Ovary (tissue), 9 donors: ENCODE measurements around the gene SNX13. TPM values are rescaled to one million over a fixed set of nuclear protein-coding genes. Genes with fewer than 3 reads are reported as not detected.

ENCODE experiments used
- DNase-seq, 5 donors: peaks; one replicate each; pipeline ENCODE4 v3.0.0-alpha.2; 2019 to 2020
- H3K27ac ChIP-seq, 2 donors: fragments of 200-600 bp; one replicate each; pipeline versions ENCODE4 v1.5.1 to v1.8.0; 2019 to 2022
- H3K27me3 ChIP-seq: fragments of 200-600 bp; one replicate; pipeline ENCODE4 v1.8.0; 2022
- H3K36me3 ChIP-seq: fragments of 200-600 bp; sonication (generic); one replicate; pipeline ENCODE4 v1.5.1; 2019
- H3K4me1 ChIP-seq: one replicate; pipeline ENCODE4 v1.8.1; 2013; ENCODE audit warnings: mild to moderate bottlenecking, moderate library complexity; ENCODE audit not compliant: insufficient read depth
- H3K4me3 ChIP-seq: fragments of 200-600 bp; sonication (generic); one replicate; pipeline ENCODE4 v1.5.1; 2017
- H3K9me3 ChIP-seq, 2 donors: fragments of 200-600 bp in 1 of 2; sonication (generic) in 1 of 2; one replicate each; pipeline versions ENCODE4 v1.5.1 to v1.8.1; 2013 to 2019; ENCODE audit warnings: mild to moderate bottlenecking in 1 of 2, moderate library complexity in 1 of 2
- EP300 ChIP-seq: sonication (generic); formaldehyde crosslinking; IDR thresholded peaks from one replicate; pipeline ENCODE4 v1.6.1; 2017; ENCODE audit warnings: antibody characterized with exemption
- POLR2A ChIP-seq: fragments of 450-650 bp; IDR thresholded peaks from one replicate; pipeline ENCODE4 v1.6.1; 2017; ENCODE audit warnings: antibody characterized with exemption, mild to moderate bottlenecking, moderate library complexity
- WGBS, 3 donors: extraction: QIAGEN DNeasy Blood & Tissue Kit in 1 of 3; methylation state at CpG; one replicate each; pipeline versions ENCODE4 v1.1.5 to v1.1.7; 2013 to 2017; 5-methylcytosine and 5-hydroxymethylcytosine counted together
- intact Hi-C, 4 donors: fragments of 100-400 bp; cut with DNase I; formaldehyde crosslinking; loops; one replicate each; pipeline versions ENCODE4 v1.11.0 to v1.15.1; 2022 to 2023
- polyA plus RNA-seq, 2 donors: library from polyadenylated mRNA; stranded (reverse); fragments of 200-250 nt in 1 of 2; fragments of 350-450 nt in 1 of 2; fragmentation: Illumina TruSeq in 1 of 2; extraction: RNeasy Lipid Tissue Mini Kit (QIAGEN cat#74804) in 1 of 2; gene quantifications; one replicate each; pipeline ENCODE4 v1.2.3, GENCODE V29; 2013 to 2014
- total RNA-seq, 7 donors: library from RNA; depleted of rRNA in 2 of 7; stranded (reverse); fragments of >200 nt in 2 of 7; fragmentation: NEBNext Ultra II Directional in 3 of 7; extraction: Animal tissue kit (Norgen Biotek cat#: 25700) in 3 of 7; gene quantifications; one replicate each; pipeline versions ENCODE4 v1.1.0 to v1.2.4, GENCODE V29; 2016 to 2023
- TF ChIP-seq, protein P1 (sequence below), 3 donors: fragments of 450-650 bp in 2 of 3; fragments of 200-600 bp in 1 of 3; IDR thresholded peaks; one replicate each; pipeline versions ENCODE4 v1.5.1 to v1.8.0; 2016 to 2022; ENCODE audit warnings: antibody characterized with exemption in 3 of 3, mild to moderate bottlenecking in 1 of 3
- donor health status: DM: no; HTN: no; CAD: no; lungs with moderate emphysema.
- donor health status: DM: no; HTN: no; CAD: no.
- donor health status: Bipolar disorder and iron deficiency.
- donor health status: DM: yes; HTN: yes; CAD: no.
- donor health status: DM: no; HTN: no; CAD: no.
- donor health status: DM: yes; HTN: yes; CAD: no.

The SNX13 gene
- total and polyA plus RNA-seq, 9 donors = 12.1 to 51.1 (median 46.1) TPM

DNA sequence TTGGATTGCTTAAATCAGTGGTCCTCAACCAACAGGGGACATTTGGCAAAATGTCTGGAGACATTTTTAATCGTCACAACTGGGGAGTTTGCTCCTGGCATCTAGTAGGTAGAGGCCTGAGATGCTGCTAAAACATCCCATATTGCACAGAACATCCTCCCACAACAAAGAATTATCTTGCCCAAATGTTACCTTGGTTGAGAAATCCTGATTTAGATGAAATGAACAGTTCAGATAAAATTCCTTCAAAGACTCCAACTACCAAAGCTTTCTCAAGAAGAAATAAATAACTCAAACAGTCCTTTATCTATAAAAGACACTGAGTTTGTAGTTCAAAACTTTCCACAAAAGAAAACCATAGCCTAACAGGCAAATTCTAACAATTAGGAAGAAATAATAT, 160.9 kb downstream of the SNX13 start:
- H3K4me1 ChIP-seq = no peaks in the 10 kb centered on the region
- H3K27ac ChIP-seq = no peak overlapping the region
- H3K27me3 ChIP-seq = no peaks in the 10 kb centered on the region
- intact Hi-C loops = no loop called here
- WGBS, 3 donors = 83 to 85% (median 83%) methylated on average over 1 of the region's 1 CpG
- no peaks in the 10 kb centered on the region for H3K36me3 ChIP-seq
- H3K9me3 ChIP-seq = no peaks in the 10 kb centered on the region
- TF ChIP-seq, protein P1, sequence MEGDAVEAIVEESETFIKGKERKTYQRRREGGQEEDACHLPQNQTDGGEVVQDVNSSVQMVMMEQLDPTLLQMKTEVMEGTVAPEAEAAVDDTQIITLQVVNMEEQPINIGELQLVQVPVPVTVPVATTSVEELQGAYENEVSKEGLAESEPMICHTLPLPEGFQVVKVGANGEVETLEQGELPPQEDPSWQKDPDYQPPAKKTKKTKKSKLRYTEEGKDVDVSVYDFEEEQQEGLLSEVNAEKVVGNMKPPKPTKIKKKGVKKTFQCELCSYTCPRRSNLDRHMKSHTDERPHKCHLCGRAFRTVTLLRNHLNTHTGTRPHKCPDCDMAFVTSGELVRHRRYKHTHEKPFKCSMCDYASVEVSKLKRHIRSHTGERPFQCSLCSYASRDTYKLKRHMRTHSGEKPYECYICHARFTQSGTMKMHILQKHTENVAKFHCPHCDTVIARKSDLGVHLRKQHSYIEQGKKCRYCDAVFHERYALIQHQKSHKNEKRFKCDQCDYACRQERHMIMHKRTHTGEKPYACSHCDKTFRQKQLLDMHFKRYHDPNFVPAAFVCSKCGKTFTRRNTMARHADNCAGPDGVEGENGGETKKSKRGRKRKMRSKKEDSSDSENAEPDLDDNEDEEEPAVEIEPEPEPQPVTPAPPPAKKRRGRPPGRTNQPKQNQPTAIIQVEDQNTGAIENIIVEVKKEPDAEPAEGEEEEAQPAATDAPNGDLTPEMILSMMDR (IDR thresholded peaks at IDR 0.05) = no peak
- TF ChIP-seq EP300 (no peak), POLR2A (no peak)
- no peak for DNase-seq
- H3K4me3 ChIP-seq = no peak overlapping the region

DNA sequence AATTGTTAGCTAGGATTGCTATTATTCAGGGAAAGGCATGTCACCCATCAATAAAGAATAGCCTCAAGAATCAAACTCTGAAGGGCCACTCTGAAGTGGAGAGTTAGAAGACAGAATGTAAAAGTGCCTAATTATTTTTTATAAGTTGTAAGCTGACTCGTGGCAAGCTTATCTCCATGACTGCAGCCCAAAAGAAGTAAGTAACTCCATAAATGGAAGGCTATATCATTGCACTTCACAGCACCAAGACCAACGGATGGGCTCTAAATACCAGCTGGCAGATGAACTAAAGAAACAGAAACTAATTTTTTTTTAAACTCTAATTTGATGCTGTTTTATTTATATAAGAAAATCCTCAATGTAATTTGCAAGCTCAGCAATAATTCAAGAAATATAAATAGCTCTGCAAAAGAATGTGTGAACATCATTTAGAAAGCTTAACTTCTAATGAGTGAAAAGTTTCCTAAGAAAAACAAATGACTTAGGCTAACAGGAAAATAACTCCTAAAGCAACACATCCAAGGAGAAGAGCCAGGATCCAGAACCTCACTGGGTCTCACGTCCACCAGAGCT, 165.5 kb downstream of the SNX13 start:
- no peak for DNase-seq
- no peak overlapping the region for H3K27ac ChIP-seq
- H3K4me3 ChIP-seq = no peak overlapping the region
- H3K27me3 ChIP-seq = no peaks in the 10 kb centered on the region
- no peaks in the 10 kb centered on the region for H3K4me1 ChIP-seq
- 16 to 44% (median 23%) methylated on average over 3 of the region's 3 CpGs for WGBS, 3 donors
- intact Hi-C loops = no loop called here
- TF ChIP-seq, protein P1 (IDR thresholded peaks at IDR 0.05) = no peak
- TF ChIP-seq POLR2A (no peak), EP300 (no peak)
- H3K9me3 ChIP-seq = no peaks in the 10 kb centered on the region
- H3K36me3 ChIP-seq = no peaks in the 10 kb centered on the region

DNA sequence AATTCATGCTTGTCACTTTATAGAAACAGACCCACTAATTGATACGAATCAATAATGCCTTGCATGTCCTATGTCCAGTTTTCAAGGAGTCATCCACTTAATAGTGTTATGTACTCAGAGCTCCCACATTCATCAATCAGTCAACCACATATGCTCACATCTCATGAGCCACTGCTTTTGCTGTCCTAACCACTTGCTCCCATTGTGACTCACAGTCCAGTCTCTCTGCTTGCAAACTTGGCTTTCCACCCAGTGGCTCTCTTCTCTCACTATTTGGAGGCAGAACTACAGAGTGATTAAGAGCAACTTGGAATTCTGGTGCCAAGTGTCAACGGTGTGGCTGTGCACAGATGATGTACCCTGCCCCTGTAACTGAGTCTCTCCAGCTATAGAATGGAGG, 166.0 kb downstream of the SNX13 start:
- Histone ChIP-seq H3K9me3 (no peaks in the 10 kb centered on the region), H3K36me3 (no peaks in the 10 kb centered on the region), H3K4me3 (no peak overlapping the region), H3K27ac (no peak overlapping the region), H3K4me1 (no peaks in the 10 kb centered on the region), H3K27me3 (no peaks in the 10 kb centered on the region)
- DNase-seq = no peak
- WGBS, 3 donors = 76 to 90% (median 87%) methylated on average over 2 of the region's 2 CpGs
- intact Hi-C loops = no loop called here
- TF ChIP-seq POLR2A (no peak), EP300 (no peak)
- TF ChIP-seq, protein P1 (IDR thresholded peaks at IDR 0.05) = no peak

DNA sequence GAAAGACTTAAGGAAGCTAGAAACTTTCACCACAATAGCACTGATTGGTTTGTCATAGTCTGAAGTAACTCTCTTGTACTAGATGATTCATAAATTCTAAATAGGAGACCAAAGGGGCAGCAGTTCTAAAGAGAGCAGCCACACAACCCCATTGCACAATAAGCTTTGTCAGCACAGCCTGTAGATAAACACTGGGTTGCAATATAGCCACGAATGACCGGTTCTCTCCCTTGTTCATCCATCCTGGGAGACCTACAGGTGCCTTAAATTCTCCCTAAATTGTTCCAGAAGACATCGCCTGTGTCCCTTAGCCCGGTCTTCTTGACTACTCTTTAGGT, 167.0 kb downstream of the SNX13 start:
- H3K36me3 ChIP-seq = no peaks in the 10 kb centered on the region
- 87 to 94% (median 89%) methylated on average over 4 of the region's 4 CpGs for WGBS, 3 donors
- no peaks in the 10 kb centered on the region for H3K27me3 ChIP-seq
- intact Hi-C loops = no loop called here
- no peak overlapping the region for H3K27ac ChIP-seq
- H3K4me1 ChIP-seq = no peaks in the 10 kb centered on the region
- no peaks in the 10 kb centered on the region for H3K9me3 ChIP-seq
- no peak overlapping the region for H3K4me3 ChIP-seq
- DNase-seq = no peak
- TF ChIP-seq EP300 (no peak), POLR2A (no peak)
- TF ChIP-seq, protein P1 (IDR thresholded peaks at IDR 0.05) = no peak
